ENCODE data around the gene PSMD13. TPM values are rescaled to one million over a fixed set of nuclear protein-coding genes. Genes with fewer than 3 reads are reported as not detected.

The PSMD13 gene
- polyA plus RNA-seq, 1 donor = 90.1 TPM

GRCh38 chr11:287821-288477 lies 51.2 kb downstream of the PSMD13 start:
- no peak for DNase-seq (ENCODE audit: low read depth)

- DNase-seq (ENCODE audit: low read depth) = no peak
Measured at GRCh38 chr11:288478-289397, 52.0 kb downstream of the PSMD13 start, which contains the start of gene PGGHG. Gene PGGHG (plus strand): TSS chr11:289126. CDS start chr11:289817, 691 bp downstream.

GRCh38 chr11:289398-289711 lies 52.6 kb downstream of the PSMD13 start:
- DNase-seq (ENCODE audit: low read depth) = no peak

GRCh38 chr11:289712-290620 lies 53.2 kb downstream of the PSMD13 start:
- DNase-seq (ENCODE audit: low read depth) = no peak

- no peak for DNase-seq (ENCODE audit: low read depth)
Measured at GRCh38 chr11:290621-291231, 54.0 kb downstream of the PSMD13 start.

GRCh38 chr11:291281-292210 lies 54.8 kb downstream of the PSMD13 start:
- no peak for DNase-seq (ENCODE audit: low read depth)

GRCh38 chr11:292211-293121 lies 55.7 kb downstream of the PSMD13 start:
- no peak for DNase-seq (ENCODE audit: low read depth)

GRCh38 chr11:293271-293851 lies 56.6 kb downstream of the PSMD13 start:
- no peak for DNase-seq (ENCODE audit: low read depth)

- no peak for DNase-seq (ENCODE audit: low read depth)
Measured at GRCh38 chr11:293852-294661, 57.3 kb downstream of the PSMD13 start.

- no peak for DNase-seq (ENCODE audit: low read depth)
Measured at GRCh38 chr11:294780-295179, 58.0 kb downstream of the PSMD13 start.

- DNase-seq (ENCODE audit: low read depth) = no peak
Measured at GRCh38 chr11:295351-296170, 58.8 kb downstream of the PSMD13 start.

GRCh38 chr11:296171-297050 lies 59.6 kb downstream of the PSMD13 start:
- DNase-seq (ENCODE audit: low read depth) = no peak

GRCh38 chr11:297051-297585 lies 60.3 kb downstream of the PSMD13 start:
- DNase-seq (ENCODE audit: low read depth) = no peak

- no peak for DNase-seq (ENCODE audit: low read depth)
Measured at GRCh38 chr11:297586-298405, 61.0 kb downstream of the PSMD13 start.

All from forelimb muscle (tissue), 1 donor.